Measurements from ENCODE around the gene POU6F1. TPM values are rescaled to one million over a fixed set of nuclear protein-coding genes. Genes with fewer than 3 reads are reported as not detected.

The POU6F1 gene
- total RNA-seq, 4 donors from 2014 or later = 2.6 to 60.6 (median 5.8) TPM

GRCh38 chr12:51254536-51254935 lies 36.7 kb upstream of the POU6F1 start:
- Histone ChIP-seq H3K4me3 (no peak overlapping the region), H3K36me3 (no peaks in the 10 kb centered on the region), H3K27me3 (no peaks in the 10 kb centered on the region), H3K4me1 (no peaks in the 10 kb centered on the region), H3K9me3 (no peaks in the 10 kb centered on the region), H3K27ac (no peak overlapping the region)
- intact Hi-C loops (cut with DNase I; ENCODE audit: low total_unique reads) = no loop called here
- DNase-seq = no peak
- TF ChIP-seq POLR2A (IDR thresholded peaks at IDR 0.05) = no peak
- no peak for TF ChIP-seq CTCF (IDR thresholded peaks at IDR 0.05)

GRCh38 chr12:51253276-51253675 lies 35.4 kb upstream of the POU6F1 start:
- H3K36me3 ChIP-seq = no peaks in the 10 kb centered on the region
- intact Hi-C loops (cut with DNase I; ENCODE audit: low total_unique reads) = no loop called here
- TF ChIP-seq CTCF (IDR thresholded peaks at IDR 0.05) (no peak), POLR2A (IDR thresholded peaks at IDR 0.05) (no peak)
- no peak overlapping the region for H3K4me3 ChIP-seq
- H3K27ac ChIP-seq = no peak overlapping the region
- H3K27me3 ChIP-seq = no peaks in the 10 kb centered on the region
- no peaks in the 10 kb centered on the region for H3K9me3 ChIP-seq
- DNase-seq = no peak
- no peaks in the 10 kb centered on the region for H3K4me1 ChIP-seq

- intact Hi-C loops (cut with DNase I; ENCODE audit: low total_unique reads) = loop anchor here (5.0 kb wide), 1 partner anchor 35 kb away; no protein-coding TSS in a partner anchor
- TF ChIP-seq CTCF (IDR thresholded peaks at IDR 0.05) = no peak
- TF ChIP-seq POLR2A (IDR thresholded peaks at IDR 0.05) = no peak
- H3K27ac ChIP-seq = no peak overlapping the region
Observed at GRCh38 chr12:51247523-51248206, 29.8 kb upstream of the POU6F1 start.

GRCh38 chr12:51246254-51246853 lies 28.5 kb upstream of the POU6F1 start:
- no peak for DNase-seq
- no peaks in the 10 kb centered on the region for H3K9me3 ChIP-seq
- no peak for TF ChIP-seq POLR2A (IDR thresholded peaks at IDR 0.05)
- TF ChIP-seq CTCF (IDR thresholded peaks at IDR 0.05) = no peak
- no peak overlapping the region for H3K27ac ChIP-seq
- no peaks in the 10 kb centered on the region for H3K27me3 ChIP-seq
- H3K4me1 ChIP-seq = no peaks in the 10 kb centered on the region
- no peak overlapping the region for H3K4me3 ChIP-seq
- intact Hi-C loops (cut with DNase I; ENCODE audit: low total_unique reads) = loop anchor here (5.0 kb wide), 1 partner anchor 34 kb away; no protein-coding TSS in a partner anchor
- no peaks in the 10 kb centered on the region for H3K36me3 ChIP-seq

More at GRCh38 chr12:51247523-51248206, 29.8 kb upstream of the POU6F1 start:
- Histone ChIP-seq H3K27me3 (no peaks in the 10 kb centered on the region), H3K4me3 (no peak overlapping the region), H3K4me1 (no peaks in the 10 kb centered on the region), H3K36me3 (no peaks in the 10 kb centered on the region), H3K9me3 (no peaks in the 10 kb centered on the region)
- DNase-seq = no peak
